DOHH2 (cell line): Measurements from ENCODE around the gene PTGDR.

Experiments used
- H3F3A ChIP-seq: fragments of 200-600 bp; sonication (generic), shearing (Covaris generic); 2 replicates; pipeline ENCODE4 v1.6.0; 2016; ENCODE audit warnings: antibody characterized with exemption, mild to moderate bottlenecking; ENCODE audit not compliant: control insufficient read depth, insufficient read depth
- H3K27ac ChIP-seq: fragments of 200-600 bp; sonication (generic); 2 replicates; pipeline ENCODE4 v1.5.1; 2014; ENCODE audit warnings: low read depth, mild to moderate bottlenecking, low read length, moderate library complexity
- H3K27me3 ChIP-seq: fragments of 200-600 bp; sonication (generic); 2 replicates; pipeline ENCODE4 v1.6.1; 2014; ENCODE audit warnings: mild to moderate bottlenecking, low read length, mixed read lengths; ENCODE audit not compliant: control insufficient read depth
- H3K36me3 ChIP-seq: fragments of 200-600 bp; sonication (generic); 2 replicates; pipeline ENCODE4 v1.6.1; 2014; ENCODE audit warnings: mild to moderate bottlenecking, low read length, moderate library complexity, mixed read lengths; ENCODE audit not compliant: control insufficient read depth
- H3K4me1 ChIP-seq: fragments of 200-600 bp; sonication (generic); 2 replicates; pipeline ENCODE4 v1.6.1; 2014; ENCODE audit warnings: mild to moderate bottlenecking, low read length, mixed read lengths; ENCODE audit not compliant: control insufficient read depth
- H3K4me2 ChIP-seq: fragments of 200-600 bp; sonication (generic); 2 replicates; pipeline ENCODE4 v1.6.0; 2014; ENCODE audit warnings: mild to moderate bottlenecking, low read length, moderate library complexity
- H3K4me3 ChIP-seq: fragments of 200-600 bp; sonication (generic); 2 replicates; pipeline ENCODE4 v1.5.1; 2014; ENCODE audit warnings: mild to moderate bottlenecking, low read length, mixed read lengths
- H3K79me2 ChIP-seq: fragments of 200-600 bp; sonication (generic); 2 replicates; pipeline ENCODE4 v1.6.1; 2014; ENCODE audit warnings: mild to moderate bottlenecking, low read length, mixed read lengths; ENCODE audit not compliant: control insufficient read depth
- H3K9me2 ChIP-seq: fragments of 200-600 bp; sonication (generic); replicated peaks from 2 replicates; pipeline ENCODE4 v1.6.1; 2014; ENCODE audit warnings: mild to moderate bottlenecking, low read length, mixed read lengths; ENCODE audit not compliant: control insufficient read depth
- H3K9me3 ChIP-seq: fragments of 200-600 bp; sonication (generic); 2 replicates; pipeline ENCODE4 v1.6.1; 2014; ENCODE audit warnings: antibody characterized with exemption, low read length, mixed read lengths; ENCODE audit not compliant: control insufficient read depth, insufficient read depth
- H4K20me1 ChIP-seq: fragments of 200-600 bp; sonication (generic); 2 replicates; pipeline ENCODE4 v1.6.0; 2014; ENCODE audit warnings: low read depth, mild to moderate bottlenecking, antibody characterized with exemption, low read length, moderate library complexity; ENCODE audit not compliant: control insufficient read depth, insufficient read depth
- CTCF ChIP-seq: fragments of 200-600 bp; sonication (generic); IDR thresholded peaks from one replicate; pipeline ENCODE4 v1.5.1; 2014; ENCODE audit warnings: antibody characterized with exemption, mild to moderate bottlenecking, low read depth, low read length; ENCODE audit not compliant: poor library complexity, severe bottlenecking
- EZH2phosphoT487 ChIP-seq: fragments of 200-600 bp; sonication (generic); IDR thresholded peaks from 2 replicates; pipeline ENCODE4 v1.6.1; 2017; ENCODE audit warnings: borderline replicate concordance, mild to moderate bottlenecking, antibody characterized with exemption, low read length, moderate library complexity, mixed read lengths

PTGDR gene

GRCh38 chr14:52307905-52308304, 40.4 kb downstream of the PTGDR start:
- H3K79me2 ChIP-seq: no peaks in the 10 kb centered on the region
- H3F3A ChIP-seq: no peaks in the 10 kb centered on the region
- H3K9me2 ChIP-seq: no peaks in the 10 kb centered on the region
- no peaks in the 10 kb centered on the region for H3K9me3 ChIP-seq
- H3K27ac ChIP-seq: no peak overlapping the region
- H3K4me3 ChIP-seq: no peak overlapping the region
- H3K4me2 ChIP-seq: no peak overlapping the region
- no peak for TF ChIP-seq CTCF
- no peak for TF ChIP-seq EZH2phosphoT487
- peaks cover 13% of the 10 kb centered on the region for H3K4me1 ChIP-seq
- H4K20me1 ChIP-seq: no peaks in the 10 kb centered on the region
- no peaks in the 10 kb centered on the region for H3K36me3 ChIP-seq
- peaks cover 5% of the 10 kb centered on the region; the same call in 1 of the 2 replicates for H3K27me3 ChIP-seq

- Histone ChIP-seq H3K4me1 (peaks cover 13% of the 10 kb centered on the region), H3K79me2 (no peaks in the 10 kb centered on the region), H3F3A (no peaks in the 10 kb centered on the region), H3K9me3 (peaks cover 3% of the 10 kb centered on the region; the same call in 1 of the 2 replicates), H3K4me3 (no peak overlapping the region), H3K4me2 (no peak overlapping the region), H3K9me2 (no peaks in the 10 kb centered on the region), H3K36me3 (no peaks in the 10 kb centered on the region), H3K27ac (no peak overlapping the region), H4K20me1 (no peaks in the 10 kb centered on the region), H3K27me3 (peaks cover 17% of the 10 kb centered on the region)
- TF ChIP-seq EZH2phosphoT487 (no peak), CTCF (no peak)
Measured at GRCh38 chr14:52310541-52310940, 43.0 kb downstream of the PTGDR start.

- Histone ChIP-seq H3K27me3 (peaks cover 23% of the 10 kb centered on the region), H3K4me3 (no peak overlapping the region), H3K27ac (no peak overlapping the region), H3K79me2 (no peaks in the 10 kb centered on the region), H3K9me3 (peaks cover 3% of the 10 kb centered on the region; the same call in 1 of the 2 replicates), H3K4me2 (no peak overlapping the region), H3F3A (no peaks in the 10 kb centered on the region), H3K9me2 (no peaks in the 10 kb centered on the region), H3K36me3 (no peaks in the 10 kb centered on the region), H4K20me1 (no peaks in the 10 kb centered on the region), H3K4me1 (peaks cover 13% of the 10 kb centered on the region)
- TF ChIP-seq EZH2phosphoT487: no peak
Measured at GRCh38 chr14:52312931-52313355, 45.4 kb downstream of the PTGDR start.

- TF ChIP-seq EZH2phosphoT487: no peak
- TF ChIP-seq CTCF: no peak
- H3K27ac ChIP-seq: no peak overlapping the region
- H3K4me2 ChIP-seq: no peak overlapping the region
- peaks cover 3% of the 10 kb centered on the region for H3K9me3 ChIP-seq
- no peaks in the 10 kb centered on the region for H3K36me3 ChIP-seq
- H3K9me2 ChIP-seq: no peaks in the 10 kb centered on the region
- no peak overlapping the region for H3K4me3 ChIP-seq
- peaks cover 13% of the 10 kb centered on the region for H3K4me1 ChIP-seq
- peaks cover 24% of the 10 kb centered on the region for H3K27me3 ChIP-seq
- no peaks in the 10 kb centered on the region for H3F3A ChIP-seq
- no peaks in the 10 kb centered on the region for H4K20me1 ChIP-seq
- H3K79me2 ChIP-seq: no peaks in the 10 kb centered on the region
Measured at GRCh38 chr14:52313462-52313861, 46.0 kb downstream of the PTGDR start.
